Liver (tissue), 3 donors: ENCODE data around the gene RPTN.

Experiments used
- EGR1 ChIP-seq, 2 donors: IDR thresholded peaks; 2 replicates each; pipeline ENCODE4 v1.6.1; 2016 to 2018; ENCODE audit warnings: antibody characterized with exemption in 2 of 2, low read depth in 2 of 2
- GABPA ChIP-seq, 2 donors: IDR thresholded peaks in 1 of 2; conservative IDR thresholded peaks in 1 of 2; 2 replicates each; pipeline ENCODE4 v1.6.1; 2016; ENCODE audit warnings: antibody characterized with exemption in 2 of 2, mild to moderate bottlenecking in 1 of 2, moderate library complexity in 1 of 2
- SP1 ChIP-seq: IDR thresholded peaks from 2 replicates; pipeline ENCODE4 v1.6.1; 2018; ENCODE audit warnings: antibody characterized with exemption, mild to moderate bottlenecking
- TAF1 ChIP-seq: conservative IDR thresholded peaks from 2 replicates; pipeline ENCODE4 v1.6.1; 2016; ENCODE audit warnings: antibody characterized with exemption, mild to moderate bottlenecking
- YY1 ChIP-seq: IDR thresholded peaks from 2 replicates; pipeline ENCODE4 v1.6.1; 2016; ENCODE audit warnings: antibody characterized with exemption, mild to moderate bottlenecking
- TF ChIP-seq, protein P1 (sequence below): IDR thresholded peaks from 2 replicates; pipeline ENCODE4 v1.6.1; 2016; ENCODE audit warnings: antibody characterized with exemption, mild to moderate bottlenecking
- TF ChIP-seq, protein P2 (sequence below): fragments of 150-350 bp; IDR thresholded peaks from 2 replicates; pipeline ENCODE4 v1.5.1; 2017; ENCODE audit warnings: improper control_type of control experiment, low read depth, low read length; ENCODE audit not compliant: missing input control
- TF ChIP-seq, protein P3 (sequence below): IDR thresholded peaks from 2 replicates; pipeline ENCODE4 v1.6.1; 2016; ENCODE audit warnings: antibody characterized with exemption
- TF ChIP-seq, protein P4 (sequence below): IDR thresholded peaks from 2 replicates; pipeline ENCODE4 v1.6.1; 2016; ENCODE audit warnings: antibody characterized with exemption
- donor health status: healthy.
- donor health status: healthy.

DNA sequence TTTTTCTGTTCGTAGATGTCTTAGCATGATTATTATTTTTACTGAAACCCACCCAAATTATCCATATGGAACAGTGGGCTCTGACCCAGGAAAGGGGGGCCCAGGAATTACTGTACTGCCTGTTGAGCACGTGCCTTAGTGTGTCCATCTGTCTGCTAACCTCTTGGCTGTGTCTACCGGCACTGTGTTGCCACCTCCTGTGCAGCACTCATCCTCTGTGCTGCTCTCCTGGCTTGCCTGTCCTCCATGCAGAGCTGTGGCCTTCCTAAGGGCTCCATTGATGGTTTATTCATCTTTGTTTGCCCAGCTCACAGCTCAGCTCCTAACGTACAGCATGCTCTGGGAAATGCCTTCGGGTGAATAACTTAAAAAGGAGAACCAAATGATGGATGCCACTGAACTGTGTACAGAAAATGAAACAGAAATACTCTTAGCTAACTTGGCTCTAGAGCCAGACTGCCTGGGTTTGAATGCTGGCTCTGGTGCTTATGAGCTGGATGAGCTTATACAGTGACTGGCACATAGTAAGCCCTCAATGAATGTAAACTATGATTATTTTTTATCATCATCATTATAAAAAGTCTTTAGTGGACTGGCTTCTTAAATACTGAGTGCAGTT lies 11.4 kb upstream of the RPTN start:
- TF ChIP-seq, protein P1, sequence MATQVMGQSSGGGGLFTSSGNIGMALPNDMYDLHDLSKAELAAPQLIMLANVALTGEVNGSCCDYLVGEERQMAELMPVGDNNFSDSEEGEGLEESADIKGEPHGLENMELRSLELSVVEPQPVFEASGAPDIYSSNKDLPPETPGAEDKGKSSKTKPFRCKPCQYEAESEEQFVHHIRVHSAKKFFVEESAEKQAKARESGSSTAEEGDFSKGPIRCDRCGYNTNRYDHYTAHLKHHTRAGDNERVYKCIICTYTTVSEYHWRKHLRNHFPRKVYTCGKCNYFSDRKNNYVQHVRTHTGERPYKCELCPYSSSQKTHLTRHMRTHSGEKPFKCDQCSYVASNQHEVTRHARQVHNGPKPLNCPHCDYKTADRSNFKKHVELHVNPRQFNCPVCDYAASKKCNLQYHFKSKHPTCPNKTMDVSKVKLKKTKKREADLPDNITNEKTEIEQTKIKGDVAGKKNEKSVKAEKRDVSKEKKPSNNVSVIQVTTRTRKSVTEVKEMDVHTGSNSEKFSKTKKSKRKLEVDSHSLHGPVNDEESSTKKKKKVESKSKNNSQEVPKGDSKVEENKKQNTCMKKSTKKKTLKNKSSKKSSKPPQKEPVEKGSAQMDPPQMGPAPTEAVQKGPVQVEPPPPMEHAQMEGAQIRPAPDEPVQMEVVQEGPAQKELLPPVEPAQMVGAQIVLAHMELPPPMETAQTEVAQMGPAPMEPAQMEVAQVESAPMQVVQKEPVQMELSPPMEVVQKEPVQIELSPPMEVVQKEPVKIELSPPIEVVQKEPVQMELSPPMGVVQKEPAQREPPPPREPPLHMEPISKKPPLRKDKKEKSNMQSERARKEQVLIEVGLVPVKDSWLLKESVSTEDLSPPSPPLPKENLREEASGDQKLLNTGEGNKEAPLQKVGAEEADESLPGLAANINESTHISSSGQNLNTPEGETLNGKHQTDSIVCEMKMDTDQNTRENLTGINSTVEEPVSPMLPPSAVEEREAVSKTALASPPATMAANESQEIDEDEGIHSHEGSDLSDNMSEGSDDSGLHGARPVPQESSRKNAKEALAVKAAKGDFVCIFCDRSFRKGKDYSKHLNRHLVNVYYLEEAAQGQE, result no peak
- TF ChIP-seq, protein P2, sequence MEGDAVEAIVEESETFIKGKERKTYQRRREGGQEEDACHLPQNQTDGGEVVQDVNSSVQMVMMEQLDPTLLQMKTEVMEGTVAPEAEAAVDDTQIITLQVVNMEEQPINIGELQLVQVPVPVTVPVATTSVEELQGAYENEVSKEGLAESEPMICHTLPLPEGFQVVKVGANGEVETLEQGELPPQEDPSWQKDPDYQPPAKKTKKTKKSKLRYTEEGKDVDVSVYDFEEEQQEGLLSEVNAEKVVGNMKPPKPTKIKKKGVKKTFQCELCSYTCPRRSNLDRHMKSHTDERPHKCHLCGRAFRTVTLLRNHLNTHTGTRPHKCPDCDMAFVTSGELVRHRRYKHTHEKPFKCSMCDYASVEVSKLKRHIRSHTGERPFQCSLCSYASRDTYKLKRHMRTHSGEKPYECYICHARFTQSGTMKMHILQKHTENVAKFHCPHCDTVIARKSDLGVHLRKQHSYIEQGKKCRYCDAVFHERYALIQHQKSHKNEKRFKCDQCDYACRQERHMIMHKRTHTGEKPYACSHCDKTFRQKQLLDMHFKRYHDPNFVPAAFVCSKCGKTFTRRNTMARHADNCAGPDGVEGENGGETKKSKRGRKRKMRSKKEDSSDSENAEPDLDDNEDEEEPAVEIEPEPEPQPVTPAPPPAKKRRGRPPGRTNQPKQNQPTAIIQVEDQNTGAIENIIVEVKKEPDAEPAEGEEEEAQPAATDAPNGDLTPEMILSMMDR, result no peak
- TF ChIP-seq SP1 (no peak), YY1 (no peak), EGR1 (IDR thresholded peaks at IDR 0.05; ENCODE audit: low read depth in 2 of 2) (no peak), TAF1 (no peak), GABPA (IDR thresholded peaks at IDR 0.05 in 1 of 2, conservative IDR thresholded peaks at IDR 0.05 in 1 of 2) (no peak)
- TF ChIP-seq, protein P3, sequence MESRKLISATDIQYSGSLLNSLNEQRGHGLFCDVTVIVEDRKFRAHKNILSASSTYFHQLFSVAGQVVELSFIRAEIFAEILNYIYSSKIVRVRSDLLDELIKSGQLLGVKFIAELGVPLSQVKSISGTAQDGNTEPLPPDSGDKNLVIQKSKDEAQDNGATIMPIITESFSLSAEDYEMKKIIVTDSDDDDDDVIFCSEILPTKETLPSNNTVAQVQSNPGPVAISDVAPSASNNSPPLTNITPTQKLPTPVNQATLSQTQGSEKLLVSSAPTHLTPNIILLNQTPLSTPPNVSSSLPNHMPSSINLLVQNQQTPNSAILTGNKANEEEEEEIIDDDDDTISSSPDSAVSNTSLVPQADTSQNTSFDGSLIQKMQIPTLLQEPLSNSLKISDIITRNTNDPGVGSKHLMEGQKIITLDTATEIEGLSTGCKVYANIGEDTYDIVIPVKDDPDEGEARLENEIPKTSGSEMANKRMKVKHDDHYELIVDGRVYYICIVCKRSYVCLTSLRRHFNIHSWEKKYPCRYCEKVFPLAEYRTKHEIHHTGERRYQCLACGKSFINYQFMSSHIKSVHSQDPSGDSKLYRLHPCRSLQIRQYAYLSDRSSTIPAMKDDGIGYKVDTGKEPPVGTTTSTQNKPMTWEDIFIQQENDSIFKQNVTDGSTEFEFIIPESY, result no peak
- TF ChIP-seq, protein P4, sequence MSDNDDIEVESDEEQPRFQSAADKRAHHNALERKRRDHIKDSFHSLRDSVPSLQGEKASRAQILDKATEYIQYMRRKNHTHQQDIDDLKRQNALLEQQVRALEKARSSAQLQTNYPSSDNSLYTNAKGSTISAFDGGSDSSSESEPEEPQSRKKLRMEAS, result no peak
